ENCODE measurements around the gene SLC23A2.
"Not testable (repeated sequence)": the region's sequence is repeated elsewhere in the genome, so short reads cannot be mapped to it uniquely, and the experiment has no call there.

DNA sequence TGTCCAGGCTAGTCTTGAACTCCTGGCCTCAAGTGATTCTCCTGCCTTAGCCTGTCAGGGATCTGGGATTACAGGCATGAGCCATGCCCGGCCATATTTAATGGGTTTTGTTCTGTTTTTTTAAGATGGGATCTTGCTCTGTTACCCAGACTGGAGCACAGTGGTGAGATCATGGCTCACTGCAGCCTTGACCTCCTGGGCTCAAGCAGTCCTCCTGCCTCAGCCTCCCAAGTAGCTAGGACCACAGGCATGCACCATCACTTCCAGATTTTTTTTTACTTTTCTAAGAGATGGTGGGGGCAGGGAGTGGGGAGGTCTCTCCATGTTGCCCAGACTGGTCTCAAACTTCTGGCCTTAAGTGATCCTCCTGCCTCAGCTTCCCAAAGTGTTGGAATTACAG is 34.2 kb upstream of the SLC23A2 start:
- not testable (repeated sequence) for TF ChIP-seq POLR2AphosphoS5 (IDR thresholded peaks at IDR 0.05); EP300 (IDR thresholded peaks at IDR 0.05; ENCODE audit: low read depth)
- TF ChIP-seq, protein P1, sequence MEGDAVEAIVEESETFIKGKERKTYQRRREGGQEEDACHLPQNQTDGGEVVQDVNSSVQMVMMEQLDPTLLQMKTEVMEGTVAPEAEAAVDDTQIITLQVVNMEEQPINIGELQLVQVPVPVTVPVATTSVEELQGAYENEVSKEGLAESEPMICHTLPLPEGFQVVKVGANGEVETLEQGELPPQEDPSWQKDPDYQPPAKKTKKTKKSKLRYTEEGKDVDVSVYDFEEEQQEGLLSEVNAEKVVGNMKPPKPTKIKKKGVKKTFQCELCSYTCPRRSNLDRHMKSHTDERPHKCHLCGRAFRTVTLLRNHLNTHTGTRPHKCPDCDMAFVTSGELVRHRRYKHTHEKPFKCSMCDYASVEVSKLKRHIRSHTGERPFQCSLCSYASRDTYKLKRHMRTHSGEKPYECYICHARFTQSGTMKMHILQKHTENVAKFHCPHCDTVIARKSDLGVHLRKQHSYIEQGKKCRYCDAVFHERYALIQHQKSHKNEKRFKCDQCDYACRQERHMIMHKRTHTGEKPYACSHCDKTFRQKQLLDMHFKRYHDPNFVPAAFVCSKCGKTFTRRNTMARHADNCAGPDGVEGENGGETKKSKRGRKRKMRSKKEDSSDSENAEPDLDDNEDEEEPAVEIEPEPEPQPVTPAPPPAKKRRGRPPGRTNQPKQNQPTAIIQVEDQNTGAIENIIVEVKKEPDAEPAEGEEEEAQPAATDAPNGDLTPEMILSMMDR (IDR thresholded peaks at IDR 0.05), result not testable (repeated sequence)
